Nephron progenitor cell (in vitro differentiated cells): Measurements from ENCODE around the gene KRTAP1-5.
"Not testable (repeated sequence)": the region's sequence is repeated elsewhere in the genome, so short reads cannot be mapped to it uniquely, and the experiment has no call there.

Experiments
- DNase-seq: peaks from one replicate; pipeline ENCODE4 v3.0.0; 2021
- H3K27ac Mint-ChIP-seq: 2 replicates; pipeline ENCODE4 v1.8.0; 2021; ENCODE audit warnings: mild to moderate bottlenecking, moderate library complexity, mixed read lengths
- H3K27me3 Mint-ChIP-seq: 2 replicates; pipeline ENCODE4 v1.8.0; 2021; ENCODE audit warnings: mild to moderate bottlenecking, low read depth, mixed read lengths; ENCODE audit not compliant: poor library complexity
- H3K36me3 Mint-ChIP-seq: 2 replicates; pipeline ENCODE4 v1.8.0; 2021; ENCODE audit warnings: low read depth, mixed read lengths
- H3K4me1 Mint-ChIP-seq: 2 replicates; pipeline ENCODE4 v1.8.0; 2021; ENCODE audit warnings: mixed read lengths
- H3K4me3 Mint-ChIP-seq: 2 replicates; pipeline ENCODE4 v1.8.0; 2021; ENCODE audit warnings: mild to moderate bottlenecking, moderate library complexity, mixed read lengths
- H3K9me3 Mint-ChIP-seq: 2 replicates; pipeline ENCODE4 v1.8.0; 2021; ENCODE audit warnings: mild to moderate bottlenecking, moderate library complexity, mixed read lengths
- TF ChIP-seq, protein P1 (sequence below): fragments of 200-600 bp; sonication (generic); IDR thresholded peaks from 2 replicates; pipeline ENCODE4 v1.5.0; 2021; ENCODE audit warnings: antibody characterized with exemption

KRTAP1-5 gene

DNA sequence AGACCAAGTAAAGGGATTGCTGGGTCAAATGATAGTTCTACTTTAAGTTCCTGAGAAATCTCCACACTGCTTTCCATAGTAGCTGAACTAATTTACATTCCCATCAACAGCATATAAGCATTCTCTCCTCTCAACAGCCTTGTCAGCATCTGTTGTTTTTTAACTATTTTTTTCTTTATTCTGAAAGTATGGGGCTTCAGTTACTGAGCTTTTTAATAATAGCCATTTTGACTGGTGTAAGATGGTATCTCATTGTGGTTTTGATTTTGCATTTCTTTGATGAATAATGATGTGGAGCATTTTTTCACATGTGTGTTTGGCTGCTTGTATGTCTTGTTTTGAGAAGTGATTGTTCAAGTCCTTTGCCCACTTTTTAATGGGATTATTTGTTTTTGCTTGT lies 25.6 kb upstream of the KRTAP1-5 start:
- H3K4me1 Mint-ChIP-seq = no peaks in the 10 kb centered on the region
- H3K9me3 Mint-ChIP-seq = peaks cover 17% of the 10 kb centered on the region
- peaks cover 3% of the 10 kb centered on the region for H3K27me3 Mint-ChIP-seq
- no peak overlapping the region for H3K27ac Mint-ChIP-seq
- H3K36me3 Mint-ChIP-seq = no peaks in the 10 kb centered on the region
- DNase-seq = no peak
- no peak overlapping the region for H3K4me3 Mint-ChIP-seq
- TF ChIP-seq, protein P1, sequence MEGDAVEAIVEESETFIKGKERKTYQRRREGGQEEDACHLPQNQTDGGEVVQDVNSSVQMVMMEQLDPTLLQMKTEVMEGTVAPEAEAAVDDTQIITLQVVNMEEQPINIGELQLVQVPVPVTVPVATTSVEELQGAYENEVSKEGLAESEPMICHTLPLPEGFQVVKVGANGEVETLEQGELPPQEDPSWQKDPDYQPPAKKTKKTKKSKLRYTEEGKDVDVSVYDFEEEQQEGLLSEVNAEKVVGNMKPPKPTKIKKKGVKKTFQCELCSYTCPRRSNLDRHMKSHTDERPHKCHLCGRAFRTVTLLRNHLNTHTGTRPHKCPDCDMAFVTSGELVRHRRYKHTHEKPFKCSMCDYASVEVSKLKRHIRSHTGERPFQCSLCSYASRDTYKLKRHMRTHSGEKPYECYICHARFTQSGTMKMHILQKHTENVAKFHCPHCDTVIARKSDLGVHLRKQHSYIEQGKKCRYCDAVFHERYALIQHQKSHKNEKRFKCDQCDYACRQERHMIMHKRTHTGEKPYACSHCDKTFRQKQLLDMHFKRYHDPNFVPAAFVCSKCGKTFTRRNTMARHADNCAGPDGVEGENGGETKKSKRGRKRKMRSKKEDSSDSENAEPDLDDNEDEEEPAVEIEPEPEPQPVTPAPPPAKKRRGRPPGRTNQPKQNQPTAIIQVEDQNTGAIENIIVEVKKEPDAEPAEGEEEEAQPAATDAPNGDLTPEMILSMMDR = no peak

DNA sequence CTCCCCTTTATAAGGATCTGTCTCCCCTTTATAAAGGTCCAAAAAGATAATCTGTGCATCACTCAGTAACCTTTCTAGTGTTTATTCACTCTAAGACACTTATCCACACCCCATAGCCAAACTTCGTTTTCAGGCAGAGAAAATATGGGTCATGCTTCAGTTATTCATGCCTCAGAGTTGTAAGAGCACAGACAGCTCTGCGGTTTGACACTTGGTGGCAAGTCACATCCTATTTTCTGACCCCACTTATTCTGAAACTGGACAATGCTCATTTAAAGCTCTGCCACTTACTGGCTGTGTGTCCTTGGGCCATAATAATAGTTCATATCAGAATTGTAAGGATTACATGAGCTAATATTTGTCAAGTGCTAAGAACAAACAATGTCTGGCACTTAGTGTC lies 22.1 kb upstream of the KRTAP1-5 start:
- Mint-ChIP-seq H3K27ac (no peak overlapping the region), H3K4me3 (no peak overlapping the region), H3K27me3 (peaks cover 3% of the 10 kb centered on the region)

DNA sequence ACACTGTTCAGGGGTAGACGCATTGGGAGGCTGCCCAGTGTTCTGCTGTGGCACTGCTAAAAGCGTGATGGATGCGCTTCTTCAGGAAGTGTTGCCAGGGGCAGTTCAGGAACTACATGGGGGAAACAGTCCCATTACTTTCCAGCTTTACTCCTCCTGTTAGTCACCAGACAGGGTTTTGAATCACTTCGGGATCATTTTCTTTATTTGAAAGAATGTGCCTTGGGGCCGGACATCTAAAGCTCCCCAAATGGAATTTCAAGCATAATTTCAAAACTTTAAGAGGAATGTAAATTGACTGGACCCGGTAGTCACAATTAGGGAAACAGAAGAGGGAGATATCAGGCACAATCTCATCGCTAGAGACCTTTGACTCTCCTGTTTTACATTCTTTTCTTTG lies 21.4 kb upstream of the KRTAP1-5 start:
- no peak overlapping the region for H3K4me3 Mint-ChIP-seq
- no peak overlapping the region for H3K27ac Mint-ChIP-seq
- no peak for DNase-seq
- peaks cover 17% of the 10 kb centered on the region for H3K9me3 Mint-ChIP-seq
- no peaks in the 10 kb centered on the region for H3K36me3 Mint-ChIP-seq
- no peaks in the 10 kb centered on the region for H3K4me1 Mint-ChIP-seq
- peaks cover 3% of the 10 kb centered on the region for H3K27me3 Mint-ChIP-seq
- TF ChIP-seq, protein P1 = no peak

More for the DNA sequence above, 22.1 kb upstream of the KRTAP1-5 start:
- H3K4me1 Mint-ChIP-seq = no peaks in the 10 kb centered on the region
- peaks cover 15% of the 10 kb centered on the region for H3K9me3 Mint-ChIP-seq
- no peaks in the 10 kb centered on the region for H3K36me3 Mint-ChIP-seq
- TF ChIP-seq, protein P1 = no peak
- no peak for DNase-seq

DNA sequence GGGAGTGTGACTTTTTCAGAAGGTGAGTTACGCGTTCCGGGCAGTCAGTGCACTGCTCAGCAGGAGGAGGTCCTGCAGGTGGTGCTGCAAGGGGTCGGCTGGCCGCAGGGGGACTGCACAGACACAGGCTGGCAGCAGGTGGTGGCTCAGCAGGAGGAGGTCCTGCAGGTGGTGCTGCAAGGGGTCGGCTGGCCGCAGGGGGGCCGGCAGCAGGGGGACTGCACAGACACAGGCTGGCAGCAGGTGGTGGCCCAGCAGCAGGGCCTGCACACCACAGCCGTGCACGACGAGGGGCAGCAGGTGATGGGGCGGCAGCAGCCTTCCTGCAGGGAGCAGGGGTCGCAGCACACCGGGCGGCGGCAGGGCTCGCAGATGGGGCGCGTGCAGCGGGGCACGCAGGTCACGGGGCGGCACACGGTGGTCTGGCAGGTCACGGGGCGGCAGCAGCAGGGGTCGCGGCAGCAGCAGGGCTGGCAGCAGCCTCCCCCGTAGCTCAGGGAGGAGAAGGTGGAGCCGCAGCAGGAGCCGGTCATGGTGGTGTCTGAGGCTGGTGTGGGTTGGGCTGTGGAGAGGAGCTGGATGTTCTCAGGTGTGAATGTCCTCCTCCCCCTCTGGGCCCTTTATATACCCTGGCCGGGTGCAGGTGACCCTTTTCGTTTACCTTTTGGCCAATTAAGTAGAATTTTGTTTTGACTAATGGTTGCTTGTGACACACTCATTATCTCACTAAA lies 19.9 kb upstream of the KRTAP1-5 start, which contains the start of gene KRTAP2-1:
TSS of gene KRTAP2-1 (minus strand) at position 582 of the 731 bp plus-strand sequence. CDS start at position 533, 49 bp downstream.
- H3K36me3 Mint-ChIP-seq, H3K4me3 Mint-ChIP-seq, H3K27me3 Mint-ChIP-seq, DNase-seq, H3K27ac Mint-ChIP-seq, H3K4me1 Mint-ChIP-seq: not testable (repeated sequence)
- H3K9me3 Mint-ChIP-seq = peaks cover 17% of the 10 kb centered on the region

DNA sequence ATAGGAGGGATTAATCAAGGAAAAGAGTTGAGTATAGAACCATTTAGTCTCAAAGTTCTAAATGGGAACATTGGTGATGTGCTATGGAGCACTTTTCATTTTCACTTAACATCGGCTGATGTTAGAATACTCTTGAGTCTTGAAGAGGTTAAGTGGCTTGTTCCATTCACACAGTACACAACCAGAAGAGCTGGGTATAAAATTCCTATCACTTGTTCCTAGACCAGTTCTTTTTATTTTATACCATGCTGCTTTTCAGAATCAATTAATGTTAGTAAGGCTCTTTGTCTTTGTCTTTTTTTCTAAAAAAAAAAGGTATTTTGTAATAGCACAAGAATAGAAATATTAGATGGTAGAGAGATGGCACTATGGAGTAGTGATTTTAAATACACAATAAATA lies 15.9 kb upstream of the KRTAP1-5 start:
- no peak for DNase-seq
- Mint-ChIP-seq H3K4me3 (no peak overlapping the region), H3K27me3 (peaks cover 3% of the 10 kb centered on the region), H3K4me1 (no peaks in the 10 kb centered on the region), H3K27ac (no peak overlapping the region), H3K36me3 (no peaks in the 10 kb centered on the region), H3K9me3 (peaks cover 17% of the 10 kb centered on the region)
- TF ChIP-seq, protein P1 = no peak

DNA sequence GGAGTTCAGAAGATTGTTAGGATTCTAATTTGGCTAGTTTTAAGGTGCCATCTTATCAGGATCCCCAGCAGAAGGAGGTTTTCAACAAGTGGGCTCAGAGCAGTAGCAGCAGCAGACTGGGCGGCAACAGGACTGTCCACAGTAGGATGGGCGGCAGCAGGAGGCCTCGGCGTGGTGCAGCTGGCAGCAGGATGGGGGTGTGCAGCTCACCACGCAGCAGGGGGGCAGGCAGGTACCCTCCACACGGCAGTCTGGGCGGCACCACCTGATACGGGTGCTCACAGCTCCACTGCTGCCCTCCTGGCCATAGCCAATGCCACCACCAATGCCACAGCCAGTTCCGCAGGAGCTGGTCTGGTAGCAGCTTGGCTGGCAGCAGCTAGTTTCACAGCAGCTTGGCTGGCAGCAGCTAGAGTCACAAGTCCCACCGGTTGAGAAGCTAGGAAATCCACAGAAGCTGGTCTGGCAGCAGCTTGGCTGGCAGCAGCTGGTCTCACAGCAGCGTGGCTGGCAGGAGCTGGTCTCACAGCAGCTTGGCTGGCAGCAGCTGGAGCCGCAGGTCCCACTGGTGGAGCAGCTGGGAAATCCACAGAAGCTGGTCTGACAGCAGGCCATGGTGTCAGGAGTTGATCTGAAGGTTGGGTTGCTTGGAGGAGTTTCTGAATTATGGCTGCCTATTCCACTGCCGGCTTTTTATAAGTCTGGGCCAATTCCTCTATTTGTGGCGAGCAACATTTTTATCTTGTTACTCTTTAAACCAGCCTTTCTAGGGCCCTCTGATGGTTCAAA lies 14.0 kb upstream of the KRTAP1-5 start, which contains the start of gene KRTAP1-1:
TSS of gene KRTAP1-1 (minus strand) at position 668 of the 789 bp plus-strand sequence. CDS start at position 615, 53 bp downstream.
- not testable (repeated sequence) for DNase-seq, H3K36me3 Mint-ChIP-seq, H3K27ac Mint-ChIP-seq, H3K4me3 Mint-ChIP-seq, H3K27me3 Mint-ChIP-seq, H3K4me1 Mint-ChIP-seq
- H3K9me3 Mint-ChIP-seq = peaks cover 17% of the 10 kb centered on the region
